PC-9 (cell line): Measurements from ENCODE around the gene SCN8A. TPM values are rescaled to one million over a fixed set of nuclear protein-coding genes. Genes with fewer than 3 reads are reported as not detected.

ENCODE experiments used
- BruUV-seq: library from RNA; stranded (reverse); fragments of 400-500 nt; replicated peaks from 2 replicates; lab custom pipeline; 2021; lab: Mats Ljungman, UMichigan
- CTCF ChIA-PET: fragments of 300-600 bp; sonication (Branson Sonifier 250); formaldehyde crosslinking; loops from one replicate; lab custom pipeline; 2022; ENCODE audit warnings: antibody characterized with exemption; lab: Charles Lee
- POLR2A ChIA-PET: fragments of 300-600 bp; sonication (Branson Sonifier 250); formaldehyde crosslinking; loops from one replicate; lab custom pipeline; 2022; ENCODE audit warnings: antibody characterized with exemption; ENCODE audit not compliant: unreplicated experiment; lab: Charles Lee
- DNase-seq, 2 experiments: peaks; one replicate each; pipeline versions ENCODE4 v3.0.0 to v3.0.0-alpha.2; 2015 to 2022; ENCODE audit warnings: mixed read lengths in 1 of 2
- H2AFZ ChIP-seq: fragments of 200-600 bp; sonication (generic); 2 replicates; pipeline ENCODE4 v1.8.1; 2017; ENCODE audit warnings: antibody characterized with exemption
- H3F3A ChIP-seq: fragments of 200-600 bp; sonication (generic); 2 replicates; pipeline ENCODE4 v1.8.1; 2017; ENCODE audit warnings: antibody characterized with exemption, mild to moderate bottlenecking, low read depth; ENCODE audit not compliant: insufficient read depth
- H3K27ac ChIP-seq: fragments of 200-600 bp; sonication (generic); 2 replicates; pipeline ENCODE4 v1.6.1; 2016; ENCODE audit warnings: mixed run types
- H3K27me3 ChIP-seq: fragments of 200-600 bp; sonication (generic); 2 replicates; pipeline ENCODE4 v1.6.1; 2016; ENCODE audit warnings: low read depth, mixed run types; ENCODE audit not compliant: insufficient read depth
- H3K36me3 ChIP-seq: fragments of 200-600 bp; sonication (generic); 2 replicates; pipeline ENCODE4 v1.6.1; 2016; ENCODE audit warnings: low read depth, mixed run types
- H3K4me1 ChIP-seq: fragments of 200-600 bp; sonication (generic); replicated peaks from 2 replicates; pipeline ENCODE4 v1.6.1; 2016; ENCODE audit warnings: mixed run types; ENCODE audit not compliant: insufficient read depth
- H3K4me2 ChIP-seq: fragments of 200-600 bp; sonication (generic); 2 replicates; pipeline ENCODE4 v1.6.1; 2017; ENCODE audit warnings: mixed run types
- H3K4me3 ChIP-seq: fragments of 200-600 bp; sonication (generic); 2 replicates; pipeline ENCODE4 v1.6.1; 2016; ENCODE audit warnings: mixed run types
- H3K79me2 ChIP-seq: fragments of 200-600 bp; sonication (generic); 2 replicates; pipeline ENCODE4 v1.6.1; 2017; ENCODE audit warnings: low read depth, mixed run types
- H3K9me2 ChIP-seq: fragments of 200-600 bp; sonication (generic); 2 replicates; pipeline ENCODE4 v1.8.1; 2017; ENCODE audit warnings: mild to moderate bottlenecking; ENCODE audit not compliant: insufficient read depth
- H3K9me3 ChIP-seq: fragments of 200-600 bp; sonication (generic); 2 replicates; pipeline ENCODE4 v1.8.1; 2016; ENCODE audit warnings: low read depth; ENCODE audit not compliant: insufficient read depth
- H4K20me1 ChIP-seq: fragments of 200-600 bp; sonication (generic); 2 replicates; pipeline ENCODE4 v1.8.1; 2017; ENCODE audit not compliant: insufficient read depth
- CTCF ChIP-seq: fragments of 200-600 bp; sonication (generic); conservative IDR thresholded peaks from 2 replicates; pipeline ENCODE4 v1.6.1; 2017; ENCODE audit warnings: mixed run types, antibody characterized with exemption, mild to moderate bottlenecking, moderate library complexity
- EZH2 ChIP-seq: fragments of 200-600 bp; sonication (generic); IDR thresholded peaks from 2 replicates; pipeline ENCODE4 v1.8.0; 2017; ENCODE audit warnings: antibody characterized with exemption, low read depth
- intact Hi-C: fragments of 100-400 bp; cut with micrococcal nuclease; formaldehyde crosslinking; loops from one replicate; pipeline ENCODE4 v1.10.0; 2022; ENCODE audit not compliant: unreplicated experiment
- total RNA-seq: library from RNA; stranded (reverse); gene quantifications from 2 replicates; pipeline ENCODE4 v1.2.3, GENCODE V29; 2021

SCN8A gene
- total RNA-seq, 1 experiment from 2014 or later: 0.17 TPM

- no peaks in the 10 kb centered on the region for H3K9me2 ChIP-seq
- intact Hi-C loops: no loop called here
- H3K4me2 ChIP-seq: no peak overlapping the region
- no peaks in the 10 kb centered on the region for H4K20me1 ChIP-seq
- H3K79me2 ChIP-seq: no peaks in the 10 kb centered on the region
- no TSS peak for BruUV-seq
- 0 out of 2 replicates have a peak, but pooled peaks cover 4% of the 10 kb centered on the region for H3K9me3 ChIP-seq
- no peaks in the 10 kb centered on the region for H3F3A ChIP-seq
- no peaks in the 10 kb centered on the region for H3K36me3 ChIP-seq
- no peak overlapping the region for H3K4me3 ChIP-seq
- no peak for TF ChIP-seq CTCF
- no peak for TF ChIP-seq EZH2
- ChIA-PET CTCF (no interaction called here), POLR2A (no interaction called here)
- no peak for DNase-seq
- H3K4me1 ChIP-seq: no peaks in the 10 kb centered on the region
- no peak overlapping the region for H2AFZ ChIP-seq
- H3K27ac ChIP-seq: no peak overlapping the region
- H3K27me3 ChIP-seq: peaks cover 70% of the 10 kb centered on the region
Measured at GRCh38 chr12:51579321-51579850, 11.6 kb upstream of the SCN8A start.

GRCh38 chr12:51589060-51589459 lies 2.0 kb upstream of the SCN8A start:
- CTCF ChIA-PET: no interaction called here
- no peaks in the 10 kb centered on the region for H3F3A ChIP-seq
- H3K9me2 ChIP-seq: no peaks in the 10 kb centered on the region
- no peaks in the 10 kb centered on the region for H3K4me1 ChIP-seq
- H3K27ac ChIP-seq: no peak overlapping the region
- peaks cover 37% of the 10 kb centered on the region for H3K27me3 ChIP-seq
- no peaks in the 10 kb centered on the region for H3K9me3 ChIP-seq
- no peaks in the 10 kb centered on the region for H3K79me2 ChIP-seq
- intact Hi-C loops: no loop called here
- H3K36me3 ChIP-seq: no peaks in the 10 kb centered on the region
- POLR2A ChIA-PET: no interaction called here
- TF ChIP-seq CTCF (no peak), EZH2 (no peak)
- no peak for DNase-seq
- H3K4me2 ChIP-seq: no peak overlapping the region
- no peak overlapping the region for H3K4me3 ChIP-seq
- no peak overlapping the region for H2AFZ ChIP-seq
- no TSS peak for BruUV-seq
- 0 out of 2 replicates have a peak, but pooled peaks cover 2% of the 10 kb centered on the region for H4K20me1 ChIP-seq

- CTCF ChIA-PET: no interaction called here
- BruUV-seq: no TSS peak
- Histone ChIP-seq H3K27me3 (peaks cover 39% of the 10 kb centered on the region), H4K20me1 (0 out of 2 replicates have a peak, but pooled peaks cover 2% of the 10 kb centered on the region), H3K9me2 (no peaks in the 10 kb centered on the region), H3K79me2 (no peaks in the 10 kb centered on the region), H3K27ac (no peak overlapping the region), H3K4me3 (no peak overlapping the region), H2AFZ (no peak overlapping the region), H3K4me2 (no peak overlapping the region), H3F3A (no peaks in the 10 kb centered on the region), H3K9me3 (no peaks in the 10 kb centered on the region), H3K4me1 (no peaks in the 10 kb centered on the region), H3K36me3 (no peaks in the 10 kb centered on the region)
- TF ChIP-seq EZH2 (no peak), CTCF (no peak)
- POLR2A ChIA-PET: no interaction called here
- intact Hi-C loops: no loop called here
- no peak for DNase-seq
Measured at GRCh38 chr12:51589557-51590176, 1.4 kb upstream of the SCN8A start.
